NOMO-1 (cell line): Measurements from ENCODE around the gene RBM6.

ENCODE experiments used
- DNase-seq, 2 experiments: peaks; one replicate each; lab custom pipeline; 2025; ENCODE audit not compliant: unreplicated experiment in 2 of 2; lab: John Stamatoyannopoulos, UW

RBM6 gene

DNA sequence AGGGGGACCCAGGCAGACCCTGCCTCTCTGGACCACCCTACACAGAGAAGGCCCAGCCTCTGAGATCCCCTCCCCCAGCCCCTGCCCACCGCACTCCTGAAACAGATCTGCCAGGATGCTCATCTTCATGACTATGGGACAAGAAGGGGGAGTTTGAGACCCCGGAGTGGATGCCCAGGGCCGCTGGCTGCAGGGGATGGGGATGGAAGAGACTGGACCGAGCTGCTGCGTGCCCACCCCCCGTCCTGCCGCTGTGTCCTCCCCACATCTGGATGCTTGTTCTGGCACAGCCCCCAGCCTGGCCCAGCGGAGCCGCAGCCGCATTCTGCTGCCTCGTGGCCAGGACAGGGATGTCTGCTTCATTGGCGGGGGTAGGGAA, 184.8 kb downstream of the RBM6 start:
- no peak for DNase-seq

DNA sequence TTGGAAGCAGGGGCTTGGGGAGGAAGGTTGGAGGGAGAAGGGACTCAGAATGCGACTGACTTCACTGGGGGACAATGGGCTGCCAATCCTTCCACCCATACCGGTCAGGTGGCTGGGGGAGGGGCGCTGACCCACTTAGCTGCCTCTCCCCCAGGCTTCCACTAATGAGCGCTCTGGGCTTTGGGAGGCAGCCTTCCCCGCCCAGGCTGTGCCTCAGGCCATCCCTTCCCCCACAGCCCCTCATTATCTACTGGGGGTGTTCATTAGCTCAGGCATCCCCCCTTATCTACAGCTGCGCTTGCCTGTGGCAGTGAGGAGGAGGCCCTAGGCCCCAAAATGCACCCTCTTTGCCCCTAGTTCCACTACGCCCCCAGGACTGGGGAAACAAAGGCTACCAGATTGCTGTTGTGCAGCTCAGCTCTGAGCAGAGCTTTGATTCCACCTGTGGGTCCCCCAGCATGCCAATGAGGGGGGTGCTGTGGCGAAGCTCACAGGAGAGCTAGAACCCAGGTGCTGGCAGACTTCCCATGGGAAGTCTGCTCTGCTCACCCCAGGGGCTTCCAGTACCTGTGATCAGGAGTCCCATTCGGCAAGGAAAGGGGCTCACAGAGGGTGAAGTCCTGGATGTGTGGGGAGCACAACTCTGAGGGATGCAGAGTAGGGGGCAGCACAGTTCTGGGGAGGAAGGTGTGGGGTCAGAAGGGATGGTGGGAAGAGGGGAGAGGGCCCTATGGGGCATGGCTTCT, 185.8 kb downstream of the RBM6 start:
- no peak for DNase-seq

DNA sequence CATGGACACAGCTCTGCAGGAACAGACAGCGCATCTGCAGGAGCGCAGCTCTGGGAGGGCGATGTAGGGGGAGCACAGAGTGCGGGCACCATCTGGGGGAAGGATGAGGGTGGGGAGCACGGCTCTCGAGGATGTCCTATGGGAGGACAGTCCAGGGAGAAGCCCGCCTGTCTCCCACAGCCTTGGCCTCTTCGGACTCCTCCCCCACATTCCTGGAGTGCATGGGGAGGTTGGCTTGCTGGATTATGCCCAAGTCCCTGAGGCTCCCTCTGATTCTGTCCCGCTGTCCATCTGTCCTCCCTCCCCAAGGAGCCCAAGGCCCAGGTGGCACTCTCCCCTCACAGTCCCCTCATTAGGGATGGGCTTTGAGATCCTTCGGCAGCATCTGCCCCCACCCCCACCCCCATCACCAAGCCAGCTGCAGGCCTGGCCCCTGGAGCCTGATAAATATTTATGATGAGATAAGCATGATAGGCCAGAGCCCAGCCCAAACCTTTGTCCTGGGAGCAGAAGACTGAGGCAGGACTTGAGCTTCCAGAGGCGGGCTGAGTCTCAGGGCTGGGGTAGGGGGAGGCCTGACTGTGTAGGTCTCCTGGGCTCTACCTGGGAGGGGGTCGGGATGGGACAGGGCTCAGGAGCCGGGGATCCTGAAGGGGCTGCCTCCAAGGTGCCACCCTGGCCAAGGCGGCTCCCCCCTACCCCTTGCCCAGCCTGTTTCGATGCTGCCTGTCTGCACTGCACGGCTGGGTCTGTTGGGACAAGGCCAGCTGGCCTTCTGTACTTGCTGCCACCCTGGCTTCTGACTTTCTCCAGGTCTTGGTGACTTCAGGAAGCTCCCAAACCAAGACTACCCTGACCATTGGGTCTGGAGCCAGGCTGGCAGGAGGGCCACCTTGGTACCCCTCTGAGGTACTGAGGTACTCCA, 186.6 kb downstream of the RBM6 start:
- no peak for DNase-seq
